Stimulated activated CD8-positive, alpha-beta memory T cell treated with anti-CD3 and anti-CD28 coated beads, Interleukin-4, amount 100 ng/mL, for 1 hour (primary cell): ENCODE results near the gene SPESP1.

Source experiments
- DNase-seq, 2 donors: peaks; one replicate each; pipeline ENCODE4 v3.0.0-alpha.2; 2020; ENCODE audit warnings: low read depth in 2 of 2, low spot score in 1 of 2

SPESP1 gene

DNA sequence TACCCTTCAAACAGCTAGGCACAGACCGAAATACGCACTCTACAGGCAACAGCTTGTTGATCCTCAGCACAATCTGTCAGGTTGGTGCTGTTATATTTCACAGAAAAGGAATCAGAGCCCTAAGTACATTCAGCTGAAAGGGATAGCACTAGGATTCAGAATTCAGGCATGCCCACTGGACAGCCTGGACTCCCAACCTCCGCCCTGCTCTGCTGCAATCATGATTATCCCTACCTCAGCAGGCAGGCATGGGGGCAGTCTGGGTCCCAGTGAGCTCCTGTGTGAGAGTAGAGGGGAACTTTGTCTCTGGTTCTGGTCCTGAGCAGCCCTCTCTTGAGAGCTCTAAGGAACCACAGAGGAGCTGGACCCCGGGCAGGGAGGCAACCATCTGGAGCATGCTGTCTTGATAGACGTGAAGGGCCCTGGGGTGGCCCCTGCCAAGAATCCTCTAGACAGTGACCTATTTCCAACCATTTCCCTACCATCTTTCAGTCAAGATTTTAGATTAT, 60.7 kb downstream of the SPESP1 start:
- no peak for DNase-seq

DNA sequence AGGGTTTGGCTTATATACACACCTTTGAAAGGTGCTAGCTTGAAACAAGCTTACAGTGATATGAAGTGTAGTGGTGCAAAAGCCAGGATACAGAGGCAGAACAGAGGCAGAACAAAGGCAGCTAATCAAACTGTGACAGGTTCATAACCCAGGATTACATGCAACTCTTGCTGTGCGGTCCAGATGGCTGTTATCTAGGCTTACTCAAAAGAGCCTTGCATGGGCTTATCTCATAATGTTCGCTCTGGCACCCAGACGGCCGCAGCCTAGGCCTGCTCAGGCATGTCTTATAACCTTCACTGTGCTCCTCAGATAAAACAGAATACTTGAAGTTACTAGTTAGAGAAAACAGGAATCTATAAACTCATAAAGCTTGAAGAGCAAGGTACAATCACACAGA, 61.4 kb downstream of the SPESP1 start:
- no peak for DNase-seq

- no peak for DNase-seq
Measured at GRCh38 chr15:68992696-68993095, 62.4 kb downstream of the SPESP1 start.

DNA sequence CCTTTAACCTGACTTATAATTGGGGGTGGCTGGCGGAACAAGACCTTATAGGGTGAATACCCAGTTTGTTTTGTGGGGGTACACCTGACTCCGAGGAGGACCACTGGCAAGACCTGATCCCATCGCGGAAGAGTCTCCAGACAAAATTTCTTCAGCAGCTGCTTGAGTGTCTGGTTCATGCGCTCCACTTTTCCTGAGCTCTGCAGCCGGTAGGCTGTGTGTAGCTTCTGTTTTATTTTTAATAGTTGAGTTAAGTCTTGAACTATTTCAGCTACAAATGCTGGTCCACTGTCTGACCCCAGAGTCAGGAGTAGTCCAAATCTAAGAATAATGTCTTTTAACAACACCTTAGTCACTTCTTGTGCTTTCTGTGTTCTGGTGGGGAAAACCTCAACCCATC, 63.0 kb downstream of the SPESP1 start:
- DNase-seq, result no peak

- DNase-seq, result no peak
Measured at GRCh38 chr15:68994149-68994548, 63.8 kb downstream of the SPESP1 start.

- DNase-seq, result no peak
Measured at GRCh38 chr15:68994981-68995761, 64.8 kb downstream of the SPESP1 start.
